SK-N-MC (cell line): Measurements from ENCODE around the gene CAMTA1.

Experiments used
- EZH2 ChIP-seq: fragments of 200-600 bp; sonication (generic); IDR thresholded peaks from one replicate; pipeline ENCODE4 v1.6.1; 2017; ENCODE audit warnings: antibody characterized with exemption
- FOXP2 ChIP-seq: optimal IDR thresholded peaks from 2 replicates; pipeline ENCODE3; 2011; ENCODE audit warnings: mild to moderate bottlenecking, moderate library complexity; ENCODE audit not compliant: insufficient read depth; ENCODE audit errors: extremely low read length, control extremely low read depth
- POLR2AphosphoS5 ChIP-seq: IDR thresholded peaks from 2 replicates; pipeline ENCODE4 v1.6.1; 2012; ENCODE audit warnings: mild to moderate bottlenecking, low read depth, low read length, borderline replicate concordance

- TF ChIP-seq EZH2, result no peak
- no peak for TF ChIP-seq POLR2AphosphoS5
- no peak for TF ChIP-seq FOXP2
Observed at GRCh38 chr1:7278827-7279765, 493.8 kb downstream of the CAMTA1 start.
